DMS 273 (cell line): ENCODE measurements around the gene UBE2S.
"Not testable (repeated sequence)": the region's sequence is repeated elsewhere in the genome, so short reads cannot be mapped to it uniquely, and the experiment has no call there.

Source experiments
- DNase-seq: peaks from one replicate; lab custom pipeline; 2025; ENCODE audit not compliant: unreplicated experiment; lab: John Stamatoyannopoulos, UW

The UBE2S gene

GRCh38 chr19:55440411-55441105 is 33.0 kb upstream of the UBE2S start:
- DNase-seq = peak; percentile 44

GRCh38 chr19:55439052-55439451 is 31.5 kb upstream of the UBE2S start:
- DNase-seq = no peak

GRCh38 chr19:55437410-55437809 is 29.8 kb upstream of the UBE2S start:
- peak; percentile 82 for DNase-seq

GRCh38 chr19:55436847-55437246 is 29.3 kb upstream of the UBE2S start:
- no peak for DNase-seq

- DNase-seq = no peak
Measured at GRCh38 chr19:55435020-55435419, 27.4 kb upstream of the UBE2S start.

GRCh38 chr19:55434356-55434919 is 26.9 kb upstream of the UBE2S start:
- DNase-seq = no peak

GRCh38 chr19:55433292-55433691 is 25.7 kb upstream of the UBE2S start:
- DNase-seq = no peak

- no peak for DNase-seq
Measured at GRCh38 chr19:55432241-55432959, 24.8 kb upstream of the UBE2S start.

GRCh38 chr19:55431183-55431582 is 23.6 kb upstream of the UBE2S start:
- no peak for DNase-seq

GRCh38 chr19:55426042-55426441 is 18.5 kb upstream of the UBE2S start:
- DNase-seq = no peak

- DNase-seq = no peak
Measured at GRCh38 chr19:55424518-55424917, 16.9 kb upstream of the UBE2S start.

GRCh38 chr19:55423225-55424005 is 15.8 kb upstream of the UBE2S start:
- peak; percentile 53 for DNase-seq

- DNase-seq = not testable (repeated sequence)
Measured at GRCh38 chr19:55421281-55421680, 13.7 kb upstream of the UBE2S start.

GRCh38 chr19:55419624-55420236 is 12.1 kb upstream of the UBE2S start:
- DNase-seq = no peak

- DNase-seq = no peak
Measured at GRCh38 chr19:55419103-55419502, 11.5 kb upstream of the UBE2S start.

GRCh38 chr19:55418185-55418584 is 10.6 kb upstream of the UBE2S start:
- DNase-seq = peak; percentile 88

- no peak for DNase-seq
Measured at GRCh38 chr19:55410168-55410567, 2.6 kb upstream of the UBE2S start.

- not testable (repeated sequence) for DNase-seq
Measured at GRCh38 chr19:55409179-55409578, 1.6 kb upstream of the UBE2S start.

GRCh38 chr19:55408533-55408872 is 915 bp upstream of the UBE2S start:
- DNase-seq = no peak

- DNase-seq = peak; percentile 100
Measured at GRCh38 chr19:55407800-55408532, 378 bp upstream of the UBE2S start.
